Endothelial cell of umbilical vein (primary cell): ENCODE measurements around the gene PIBF1. TPM values are rescaled to one million over a fixed set of nuclear protein-coding genes. Genes with fewer than 3 reads are reported as not detected.

Source experiments
- BruUV-seq: library from RNA; stranded (reverse); fragments of 400-500 nt; replicated peaks from 2 replicates; lab custom pipeline; 2021; lab: Mats Ljungman, UMichigan
- CTCF ChIA-PET: fragments of 300-600, 350-600 bp; sonication (Branson Sonifier 250); formaldehyde crosslinking; loops from one replicate; lab custom pipeline; 2021; ENCODE audit warnings: antibody characterized with exemption, inconsistent platforms; lab: Charles Lee
- POLR2A ChIA-PET: fragments of 300-600, 350-600 bp; sonication (Branson Sonifier 250); formaldehyde crosslinking; loops from one replicate; lab custom pipeline; 2021; ENCODE audit warnings: antibody characterized with exemption, inconsistent platforms; lab: Charles Lee
- DNase-seq: peaks from one replicate; pipeline ENCODE4 v3.0.0-alpha.2; 2011; ENCODE audit warnings: low read depth, low spot score
- FAIRE-seq: peaks from 2 replicates; lab custom pipeline; 2011; peaks lifted over from hg19 to GRCh38; lab: Jason Lieb, UNC
- H2AFZ ChIP-seq: 2 replicates; pipeline ENCODE4 v1.6.0; 2012; ENCODE audit warnings: low read depth, low read length, control low read depth, inconsistent platforms
- H3K27ac ChIP-seq: 2 replicates; pipeline ENCODE4 v1.5.1; 2011; ENCODE audit warnings: low read depth, mild to moderate bottlenecking, control low read depth, low read length, moderate library complexity; ENCODE audit not compliant: insufficient read depth
- H3K27me3 ChIP-seq, 2 experiments: 2 replicates each; pipeline versions ENCODE4 v1.6.0 to v1.6.1; 2011; ENCODE audit warnings: low read length in 2 of 2, mixed read lengths in 1 of 2; ENCODE audit not compliant: control insufficient read depth in 2 of 2, insufficient read depth in 2 of 2
- H3K36me3 ChIP-seq, 2 experiments: 2 replicates in 1 of 2; 3 replicates in 1 of 2; pipeline ENCODE4 v1.5.1; 2011; ENCODE audit warnings: low read length in 2 of 2, mild to moderate bottlenecking in 1 of 2, moderate library complexity in 1 of 2; ENCODE audit not compliant: control insufficient read depth in 2 of 2, insufficient read depth in 2 of 2; ENCODE audit errors: extremely low read depth in 1 of 2
- H3K4me1 ChIP-seq: 3 replicates; pipeline ENCODE4 v1.5.1; 2011; ENCODE audit warnings: mild to moderate bottlenecking, low read length; ENCODE audit not compliant: control insufficient read depth, insufficient read depth; ENCODE audit errors: extremely low read depth
- H3K4me2 ChIP-seq: 2 replicates; pipeline ENCODE4 v1.6.1; 2011; ENCODE audit warnings: low read length, control low read depth, mixed read lengths; ENCODE audit not compliant: insufficient read depth
- H3K4me3 ChIP-seq, 3 experiments: fragments of 200-600 bp in 1 of 3; sonication (generic), shearing (Covaris generic) in 1 of 3; replicated peaks in 1 of 3; 2 replicates each; pipeline ENCODE4 v1.5.1; 2011 to 2016; ENCODE audit warnings: control low read depth in 3 of 3, low read length in 3 of 3, mild to moderate bottlenecking in 2 of 3, inconsistent platforms in 1 of 3, low read depth in 1 of 3, moderate library complexity in 1 of 3; ENCODE audit not compliant: insufficient read depth in 1 of 3
- H3K79me2 ChIP-seq: 2 replicates; pipeline ENCODE4 v1.6.0; 2012; ENCODE audit warnings: low read length, inconsistent platforms; ENCODE audit not compliant: control insufficient read depth, insufficient read depth
- H3K9ac ChIP-seq: replicated peaks from 2 replicates; pipeline ENCODE3; 2011; ENCODE audit warnings: low read length, control low read depth; ENCODE audit not compliant: insufficient read depth; ENCODE audit errors: extremely low read depth
- H3K9me1 ChIP-seq: replicated peaks from 3 replicates; pipeline ENCODE4 v1.6.0; 2011; ENCODE audit warnings: mild to moderate bottlenecking, low read length; ENCODE audit not compliant: control insufficient read depth, insufficient read depth; ENCODE audit errors: extremely low read depth
- H3K9me3 ChIP-seq: replicated peaks from 2 replicates; pipeline ENCODE4 v1.5.1; 2012; ENCODE audit warnings: low read length, inconsistent platforms; ENCODE audit not compliant: control insufficient read depth, insufficient read depth
- H4K20me1 ChIP-seq: replicated peaks from 2 replicates; pipeline ENCODE3; 2011; ENCODE audit warnings: mild to moderate bottlenecking, low read length; ENCODE audit not compliant: control insufficient read depth, insufficient read depth; ENCODE audit errors: extremely low read depth
- EZH2 ChIP-seq: IDR thresholded peaks from 2 replicates; pipeline ENCODE4 v1.6.1; 2012; ENCODE audit warnings: borderline replicate concordance, low read depth, mild to moderate bottlenecking, moderate library complexity, low read length, inconsistent platforms; ENCODE audit not compliant: severe bottlenecking
- FOS ChIP-seq: IDR thresholded peaks from 2 replicates; pipeline ENCODE4 v1.6.1; 2011; ENCODE audit warnings: mild to moderate bottlenecking, low read length, moderate library complexity, borderline replicate concordance; ENCODE audit not compliant: insufficient read depth
- GATA2 ChIP-seq: IDR thresholded peaks from 2 replicates; pipeline ENCODE4 v1.7.0; 2011; ENCODE audit warnings: low read depth, mild to moderate bottlenecking, moderate library complexity, mixed read lengths, low read length; ENCODE audit not compliant: insufficient read length, insufficient read depth
- JUN ChIP-seq: IDR thresholded peaks from 2 replicates; pipeline ENCODE4 v1.6.1; 2011; ENCODE audit warnings: borderline replicate concordance, low read depth; ENCODE audit not compliant: insufficient read length, insufficient read depth
- MYC ChIP-seq: IDR thresholded peaks from one replicate; pipeline ENCODE4 v1.6.1; 2011; ENCODE audit warnings: mild to moderate bottlenecking, low read depth, low read length
- POLR2A ChIP-seq: IDR thresholded peaks from 2 replicates; pipeline ENCODE4 v1.6.1; 2012; ENCODE audit warnings: low read depth, mild to moderate bottlenecking, control low read depth, low read length
- dilution Hi-C: fragments of 300-500 bp; cut with MboI; formaldehyde crosslinking; loops from one replicate; pipeline ENCODE4 v1.15.0; 2019; ENCODE audit warnings: low sequenced_read_pairs; ENCODE audit not compliant: extremely low pct_ligation_motif_present
- intact Hi-C: fragments of 100-400 bp; cut with micrococcal nuclease; formaldehyde crosslinking; loops from one replicate; pipeline ENCODE4 v1.10.0; 2022
- polyA plus RNA-seq, 4 experiments: library from polyadenylated mRNA; depleted of rRNA in 3 of 4; stranded (reverse) in 3 of 4; unstranded in 1 of 4; fragments of >200 nt; gene quantifications; 2 replicates each; pipeline versions ENCODE4 v1.2.1 to v1.2.3, GENCODE V29; 2011 to 2012; ENCODE audit warnings: missing spikeins in 1 of 4
- total RNA-seq: library from RNA; stranded (reverse); gene quantifications from 2 replicates; pipeline ENCODE4 v1.2.3, GENCODE V29; 2021
- TF ChIP-seq, protein P1 (sequence below), 2 donors: IDR thresholded peaks; 1 replicate in 1 of 2; 2 replicates in 1 of 2; pipeline ENCODE4 v1.5.1; 2011; ENCODE audit warnings: low read length in 2 of 2, mild to moderate bottlenecking in 2 of 2, moderate library complexity in 2 of 2, control low read depth in 1 of 2, inconsistent platforms in 1 of 2, low read depth in 1 of 2; ENCODE audit not compliant: insufficient read depth in 1 of 2; ENCODE audit errors: extremely low read depth in 1 of 2
- TF ChIP-seq, protein P2 (sequence below): IDR thresholded peaks from 2 replicates; pipeline ENCODE4 v1.6.1; 2011; ENCODE audit not compliant: insufficient read depth, insufficient read length

The PIBF1 gene
- total and polyA plus RNA-seq, 2 donors (not counting 3 experiments of a cell fraction or from before 2014, with no cell fraction given), result 1.4 to 18.4 TPM

DNA sequence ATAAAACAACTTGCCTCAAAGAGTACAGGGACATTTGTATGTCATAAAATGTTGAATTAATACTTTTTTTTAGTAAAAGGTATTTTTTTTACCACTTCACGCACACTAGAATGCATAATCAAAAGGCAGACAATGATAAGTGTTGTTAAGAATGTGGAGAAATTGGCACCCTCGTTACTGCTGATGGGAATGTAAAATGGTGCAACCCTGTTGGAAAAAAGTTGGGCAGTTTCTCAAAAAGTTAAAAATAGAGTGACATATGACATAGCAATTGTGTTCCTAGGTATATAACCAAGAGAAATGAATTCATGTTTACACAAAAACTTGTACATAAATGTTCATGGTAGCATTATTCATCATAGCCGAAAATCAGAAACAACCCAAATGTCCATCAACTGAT is 109.5 kb downstream of the PIBF1 start:
- DNase-seq, result no peak
- H2AFZ ChIP-seq, result no peak overlapping the region
- no peak for TF ChIP-seq JUN
- TF ChIP-seq, protein P1, sequence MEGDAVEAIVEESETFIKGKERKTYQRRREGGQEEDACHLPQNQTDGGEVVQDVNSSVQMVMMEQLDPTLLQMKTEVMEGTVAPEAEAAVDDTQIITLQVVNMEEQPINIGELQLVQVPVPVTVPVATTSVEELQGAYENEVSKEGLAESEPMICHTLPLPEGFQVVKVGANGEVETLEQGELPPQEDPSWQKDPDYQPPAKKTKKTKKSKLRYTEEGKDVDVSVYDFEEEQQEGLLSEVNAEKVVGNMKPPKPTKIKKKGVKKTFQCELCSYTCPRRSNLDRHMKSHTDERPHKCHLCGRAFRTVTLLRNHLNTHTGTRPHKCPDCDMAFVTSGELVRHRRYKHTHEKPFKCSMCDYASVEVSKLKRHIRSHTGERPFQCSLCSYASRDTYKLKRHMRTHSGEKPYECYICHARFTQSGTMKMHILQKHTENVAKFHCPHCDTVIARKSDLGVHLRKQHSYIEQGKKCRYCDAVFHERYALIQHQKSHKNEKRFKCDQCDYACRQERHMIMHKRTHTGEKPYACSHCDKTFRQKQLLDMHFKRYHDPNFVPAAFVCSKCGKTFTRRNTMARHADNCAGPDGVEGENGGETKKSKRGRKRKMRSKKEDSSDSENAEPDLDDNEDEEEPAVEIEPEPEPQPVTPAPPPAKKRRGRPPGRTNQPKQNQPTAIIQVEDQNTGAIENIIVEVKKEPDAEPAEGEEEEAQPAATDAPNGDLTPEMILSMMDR (IDR thresholded peaks at IDR 0.05; ENCODE audit: extremely low read depth in 1 of 2, insufficient read depth in 1 of 2, low read depth in 1 of 2, low read length in 2 of 2), result no peak
- TF ChIP-seq MYC, result no peak
- no peak for TF ChIP-seq GATA2
- TF ChIP-seq EZH2, result no peak
- no peak for TF ChIP-seq FOS
- TF ChIP-seq POLR2A, result no peak
- TF ChIP-seq, protein P2, sequence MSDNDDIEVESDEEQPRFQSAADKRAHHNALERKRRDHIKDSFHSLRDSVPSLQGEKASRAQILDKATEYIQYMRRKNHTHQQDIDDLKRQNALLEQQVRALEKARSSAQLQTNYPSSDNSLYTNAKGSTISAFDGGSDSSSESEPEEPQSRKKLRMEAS, result no peak
- no peak overlapping the region for H3K9ac ChIP-seq
- no peak overlapping the region for H3K4me2 ChIP-seq
- FAIRE-seq, result no peak
- intact Hi-C loops (no loop called here), dilution Hi-C loops (no loop called here)
- H3K27ac ChIP-seq, result no peak overlapping the region
- no peaks in the 10 kb centered on the region for H4K20me1 ChIP-seq
- H3K9me1 ChIP-seq, result no peaks in the 10 kb centered on the region
- H3K9me3 ChIP-seq, result no peaks in the 10 kb centered on the region
- H3K36me3 ChIP-seq, result peaks cover 0 to 6% of the 10 kb centered on the region in 2 experiments
- ChIA-PET CTCF (interaction anchor here (1.2 kb wide), 1 partner anchor 13 kb away, joined by 3 read pairs; no protein-coding TSS in a partner anchor), POLR2A (no interaction called here)
- no peak overlapping the region for H3K4me3 ChIP-seq
- H3K4me1 ChIP-seq, result no peaks in the 10 kb centered on the region
- no peaks in the 10 kb centered on the region for H3K27me3 ChIP-seq
- BruUV-seq, result no TSS peak
- H3K79me2 ChIP-seq, result no peaks in the 10 kb centered on the region
